Cardiac fibroblast (primary cell): Measurements from ENCODE around the gene NEURL4.
A peak's percentile ranks its signal among the peaks of the same experiment; 100 is the strongest.

ENCODE experiments used
- DNase-seq, 2 donors: peaks; one replicate each; pipeline versions ENCODE4 v3.0.0 to v3.0.0-alpha.2; 2010; ENCODE audit warnings: low read depth in 2 of 2
- H3K4me3 ChIP-seq, 2 donors: replicated peaks in 1 of 2; 1 replicate in 1 of 2; 2 replicates in 1 of 2; pipeline ENCODE4 v1.5.1; 2011; ENCODE audit warnings: low read depth in 2 of 2, low read length in 2 of 2, mild to moderate bottlenecking in 2 of 2, moderate library complexity in 1 of 2
- CTCF ChIP-seq: IDR thresholded peaks from one replicate; pipeline ENCODE4 v1.5.1; 2011; ENCODE audit warnings: low read depth, mild to moderate bottlenecking, low read length, inconsistent platforms

NEURL4 gene

GRCh38 chr17:7323731-7324437 lies 5.3 kb downstream of the NEURL4 start:
- peak; percentile 92 for TF ChIP-seq CTCF
- peak; percentile 48 to 51 for DNase-seq

GRCh38 chr17:7322520-7323194 lies 6.5 kb downstream of the NEURL4 start:
- H3K4me3 ChIP-seq = no peak overlapping the region
- DNase-seq = no peak
- TF ChIP-seq CTCF = no peak

More at GRCh38 chr17:7323731-7324437, 5.3 kb downstream of the NEURL4 start:
- no peak overlapping the region for H3K4me3 ChIP-seq

- DNase-seq = no peak
- TF ChIP-seq CTCF = no peak
- no peak overlapping the region for H3K4me3 ChIP-seq
These were observed 7.7 kb downstream of the NEURL4 start for GRCh38 chr17:7321466-7321865.

- TF ChIP-seq CTCF = no peak
- DNase-seq = no peak
- H3K4me3 ChIP-seq = no peak overlapping the region
These were observed 10.8 kb downstream of the NEURL4 start for GRCh38 chr17:7318121-7318860.

GRCh38 chr17:7317161-7317803 lies 11.9 kb downstream of the NEURL4 start:
- H3K4me3 ChIP-seq = no peak overlapping the region
- TF ChIP-seq CTCF = no peak
- DNase-seq = no peak

- TF ChIP-seq CTCF = no peak
- DNase-seq = no peak
- H3K4me3 ChIP-seq = peak overlapping the region; percentile 91
These were observed 13.4 kb downstream of the NEURL4 start for GRCh38 chr17:7315570-7316235.
